Epithelial cell of esophagus (primary cell): Measurements from ENCODE around the gene HCN3.

Source experiments
- DNase-seq: peaks from one replicate; pipeline ENCODE4 v3.0.0; 2010; ENCODE audit warnings: low read depth
- H3K4me3 ChIP-seq: 2 replicates; pipeline ENCODE4 v1.5.1; 2011; ENCODE audit warnings: mild to moderate bottlenecking, low read length, control low read depth
- TF ChIP-seq, protein P1 (sequence below): IDR thresholded peaks from 2 replicates; pipeline ENCODE4 v1.5.1; 2011; ENCODE audit warnings: low read depth, mild to moderate bottlenecking, low read length, control low read depth, inconsistent platforms; ENCODE audit not compliant: insufficient read depth; ENCODE audit errors: missing control alignments

HCN3 gene

DNA sequence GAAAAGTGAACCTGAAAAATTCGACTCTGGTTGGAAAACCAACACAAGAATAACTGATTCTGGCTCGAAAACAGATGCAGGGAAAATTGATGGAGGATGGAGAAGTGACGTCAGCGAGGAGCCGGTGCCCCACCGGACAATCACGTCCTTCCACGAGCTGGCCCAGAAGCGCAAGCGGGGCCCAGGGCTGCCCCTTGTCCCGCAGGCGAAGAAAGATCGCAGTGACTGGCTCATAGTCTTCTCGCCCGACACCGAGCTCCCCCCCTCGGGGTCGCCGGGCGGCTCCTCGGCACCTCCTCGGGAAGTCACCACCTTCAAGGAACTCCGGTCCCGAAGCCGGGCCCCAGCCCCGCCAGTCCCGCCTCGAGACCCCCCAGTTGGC lies 45.3 kb downstream of the HCN3 start:
- TF ChIP-seq, protein P1, sequence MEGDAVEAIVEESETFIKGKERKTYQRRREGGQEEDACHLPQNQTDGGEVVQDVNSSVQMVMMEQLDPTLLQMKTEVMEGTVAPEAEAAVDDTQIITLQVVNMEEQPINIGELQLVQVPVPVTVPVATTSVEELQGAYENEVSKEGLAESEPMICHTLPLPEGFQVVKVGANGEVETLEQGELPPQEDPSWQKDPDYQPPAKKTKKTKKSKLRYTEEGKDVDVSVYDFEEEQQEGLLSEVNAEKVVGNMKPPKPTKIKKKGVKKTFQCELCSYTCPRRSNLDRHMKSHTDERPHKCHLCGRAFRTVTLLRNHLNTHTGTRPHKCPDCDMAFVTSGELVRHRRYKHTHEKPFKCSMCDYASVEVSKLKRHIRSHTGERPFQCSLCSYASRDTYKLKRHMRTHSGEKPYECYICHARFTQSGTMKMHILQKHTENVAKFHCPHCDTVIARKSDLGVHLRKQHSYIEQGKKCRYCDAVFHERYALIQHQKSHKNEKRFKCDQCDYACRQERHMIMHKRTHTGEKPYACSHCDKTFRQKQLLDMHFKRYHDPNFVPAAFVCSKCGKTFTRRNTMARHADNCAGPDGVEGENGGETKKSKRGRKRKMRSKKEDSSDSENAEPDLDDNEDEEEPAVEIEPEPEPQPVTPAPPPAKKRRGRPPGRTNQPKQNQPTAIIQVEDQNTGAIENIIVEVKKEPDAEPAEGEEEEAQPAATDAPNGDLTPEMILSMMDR = no peak
- DNase-seq = peak; percentile 16
- peak overlapping the region; percentile 92 for H3K4me3 ChIP-seq

DNA sequence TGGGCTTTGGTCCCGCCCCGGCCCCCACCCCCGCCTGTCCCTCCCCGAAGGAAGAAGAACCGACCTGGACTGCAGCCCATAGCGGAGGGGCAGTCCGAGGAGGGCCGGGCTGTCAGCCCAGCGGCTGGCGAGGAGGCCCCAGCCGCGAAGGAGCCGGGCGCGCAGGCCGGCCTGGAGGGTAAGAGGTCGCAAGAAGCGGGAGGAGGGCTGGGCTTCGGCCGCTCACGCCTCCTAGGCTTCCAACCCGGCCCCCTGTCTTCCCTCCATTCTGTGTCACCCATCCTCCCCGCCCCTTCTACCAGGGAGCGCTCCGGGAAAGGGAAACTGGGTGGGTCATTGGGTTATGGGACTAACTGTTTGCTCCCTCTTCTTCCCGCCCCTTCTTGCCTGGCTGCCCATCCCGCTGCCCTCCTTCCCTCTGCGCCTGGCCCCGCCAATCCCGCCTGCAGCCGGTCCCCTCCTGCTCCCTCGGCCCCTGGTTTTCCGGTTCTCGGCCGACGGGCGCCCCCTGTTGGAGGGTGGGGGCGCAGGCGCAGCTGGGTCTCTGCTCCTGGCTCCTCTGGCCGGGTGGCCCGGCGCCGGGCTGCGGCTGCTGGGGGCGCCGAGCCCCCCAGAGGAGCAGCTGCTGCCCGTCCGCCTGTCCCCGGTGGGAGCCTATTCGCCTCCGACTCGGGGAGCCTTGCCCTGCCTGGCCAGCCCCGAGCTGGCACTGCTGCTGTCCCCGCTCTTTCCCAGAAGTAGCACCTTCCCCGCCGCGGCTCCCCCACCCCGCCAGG lies 45.9 kb downstream of the HCN3 start:
- TF ChIP-seq, protein P1 = peak; percentile 65
- peak; percentile 87 for DNase-seq
- H3K4me3 ChIP-seq = peak overlapping the region; percentile 92

DNA sequence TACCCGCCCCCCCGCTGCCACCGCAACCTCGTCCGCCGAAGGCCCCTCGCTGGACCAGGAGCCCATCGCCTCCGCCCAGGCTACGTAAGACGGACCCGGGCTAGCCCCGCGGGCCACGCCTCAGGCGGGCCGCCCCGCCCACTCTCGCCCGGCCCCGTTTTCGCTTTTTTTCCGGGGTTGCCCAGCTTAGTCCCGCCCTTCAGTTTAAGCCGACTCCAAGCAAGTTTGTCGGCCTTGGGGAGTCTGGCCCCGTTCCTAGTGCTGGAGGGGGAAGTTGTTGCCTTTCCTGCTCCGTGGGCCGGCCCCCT lies 46.4 kb downstream of the HCN3 start:
- peak overlapping the region; percentile 92 for H3K4me3 ChIP-seq
- peak; percentile 90 for DNase-seq
- TF ChIP-seq, protein P1 = no peak

DNA sequence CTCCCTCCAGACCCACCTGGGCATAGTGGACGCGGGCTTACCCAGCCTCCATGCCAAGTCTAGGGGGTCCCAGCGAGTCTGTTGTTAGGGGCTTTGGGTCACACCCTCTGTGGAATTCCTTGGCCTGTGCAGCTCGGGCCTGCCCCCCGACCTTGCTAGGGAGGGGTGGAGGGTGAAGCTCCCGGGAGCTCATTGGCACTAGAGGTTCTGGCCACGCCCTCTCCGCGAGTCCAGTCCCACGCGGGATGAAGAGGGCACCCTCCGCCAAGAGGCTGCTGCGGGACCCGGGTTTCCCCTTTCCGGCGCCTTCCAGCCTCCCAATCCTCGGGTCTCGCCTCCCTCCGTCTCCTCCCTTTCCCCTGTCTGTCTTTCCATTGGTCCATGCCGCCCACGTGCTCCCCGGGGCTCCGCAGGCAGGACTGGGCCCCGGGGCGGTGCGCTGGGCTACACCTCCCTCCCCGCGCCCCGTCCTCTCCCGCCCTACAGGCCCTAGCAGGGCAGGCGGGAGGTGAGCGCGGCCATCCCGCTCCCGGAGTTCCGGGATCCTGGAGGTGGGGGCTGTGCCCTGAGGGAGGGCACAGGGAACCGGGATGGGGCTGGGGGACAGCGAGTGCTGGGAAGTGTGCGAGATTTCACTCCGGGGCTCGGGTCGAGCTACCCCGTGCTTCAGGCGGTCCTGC lies 46.9 kb downstream of the HCN3 start:
- peak; percentile 97 for DNase-seq
- TF ChIP-seq, protein P1 = no peak
- peak overlapping the region; percentile 92 for H3K4me3 ChIP-seq

DNA sequence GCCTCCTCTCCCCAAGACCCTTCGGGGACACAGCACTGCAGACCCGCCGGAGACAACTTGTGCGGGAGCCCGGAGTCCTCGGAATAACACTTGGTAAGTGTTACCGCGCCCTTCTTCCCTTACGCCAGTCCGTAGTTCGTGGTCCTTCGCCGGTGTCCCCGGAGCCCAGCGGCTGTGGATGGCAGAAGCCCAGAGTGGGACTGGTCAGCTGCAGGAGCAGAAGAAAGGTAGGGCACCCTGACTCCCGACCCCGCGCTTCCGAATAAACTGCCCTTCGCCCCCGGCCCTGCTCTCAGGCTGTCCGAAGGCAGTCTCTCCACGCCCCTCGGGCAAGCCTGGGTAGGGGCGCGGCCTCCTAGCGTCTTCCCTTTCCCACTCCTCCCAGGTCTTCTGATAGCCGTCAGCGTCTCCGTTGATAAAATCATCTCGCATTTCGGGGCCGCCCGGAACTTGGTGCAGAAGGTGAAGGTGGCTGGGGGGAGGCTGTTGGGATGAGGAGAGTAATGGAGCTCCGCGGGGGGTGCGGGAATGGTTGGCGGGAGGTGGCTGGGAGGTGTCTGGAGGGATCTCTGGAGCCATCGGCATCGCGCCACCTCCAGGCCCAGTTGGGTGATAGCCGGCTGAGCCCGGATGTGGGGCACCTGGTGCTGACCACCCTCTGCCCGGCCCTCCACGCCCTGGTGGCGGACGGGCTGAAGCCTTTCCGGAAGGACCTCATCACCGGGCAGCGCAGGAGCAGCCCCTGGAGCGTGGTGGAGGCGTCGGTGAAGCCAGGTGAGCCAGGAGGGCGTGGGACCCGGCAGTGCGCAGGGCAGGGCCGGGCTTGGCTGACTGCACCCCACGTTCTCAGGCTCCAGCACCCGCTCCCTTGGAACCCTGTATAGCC lies 47.7 kb downstream of the HCN3 start:
- TF ChIP-seq, protein P1 = peak; percentile 57
- peak; percentile 61 for DNase-seq
- H3K4me3 ChIP-seq = peak overlapping the region; percentile 92

DNA sequence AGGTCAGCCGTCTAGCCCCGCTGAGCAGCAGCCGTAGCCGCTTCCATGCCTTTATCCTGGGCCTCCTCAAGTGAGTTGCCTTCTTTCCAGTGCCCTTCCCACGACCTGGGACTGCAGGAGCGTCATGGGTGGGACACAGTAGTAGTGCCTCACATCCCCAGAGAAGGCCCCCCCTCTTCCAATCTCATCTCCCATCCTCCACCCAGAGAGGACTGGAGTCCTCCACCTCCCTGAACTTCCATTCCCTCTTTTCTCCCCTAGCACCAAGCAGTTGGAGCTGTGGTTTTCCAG lies 48.3 kb downstream of the HCN3 start:
- no peak for DNase-seq
- peak overlapping the region; percentile 92 for H3K4me3 ChIP-seq
- TF ChIP-seq, protein P1 = no peak
